ENCODE data around the gene SCN3B.

SCN3B gene

DNA sequence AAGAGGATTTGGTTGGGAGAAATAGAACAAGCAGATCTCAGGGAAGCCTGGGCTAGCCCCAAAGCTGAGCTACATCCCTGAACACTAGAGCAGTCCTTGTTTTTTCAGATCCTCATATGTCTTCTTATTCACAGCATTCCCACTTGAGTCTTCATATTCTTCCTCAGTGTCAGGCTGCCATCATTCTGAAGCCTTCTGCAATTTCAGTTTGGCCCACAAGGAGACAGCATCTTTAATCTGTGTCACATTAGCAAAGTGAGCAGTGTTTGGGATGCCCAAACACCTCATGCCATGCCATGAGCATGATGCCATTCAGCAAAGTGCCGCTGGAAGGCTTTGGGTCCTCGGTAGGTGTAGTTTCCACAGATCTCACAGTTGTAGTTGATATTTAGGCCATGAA is 56.6 kb downstream of the SCN3B start:
- DNase-seq (ENCODE audit: low spot score): no peak

DNA sequence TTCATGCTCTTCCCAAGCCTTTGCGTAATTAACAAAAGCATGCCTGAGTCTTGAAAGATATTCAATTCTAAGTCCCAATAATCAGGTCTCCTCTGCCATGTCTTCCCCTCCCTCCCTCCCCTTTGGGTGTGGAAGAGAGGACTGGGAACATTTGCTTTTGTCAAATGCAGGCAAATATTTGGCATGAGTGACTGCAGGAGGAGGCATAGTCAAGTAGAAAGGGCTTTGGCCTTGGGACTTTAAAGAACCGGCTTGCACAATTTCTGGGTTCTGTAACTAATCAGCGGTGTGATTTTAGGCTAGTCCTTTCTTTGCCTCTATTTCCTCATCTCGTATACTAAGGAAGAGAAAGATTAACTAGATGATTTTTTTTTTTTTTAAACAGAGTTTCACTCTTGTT is 59.5 kb downstream of the SCN3B start:
- DNase-seq (ENCODE audit: low spot score): no peak

DNA sequence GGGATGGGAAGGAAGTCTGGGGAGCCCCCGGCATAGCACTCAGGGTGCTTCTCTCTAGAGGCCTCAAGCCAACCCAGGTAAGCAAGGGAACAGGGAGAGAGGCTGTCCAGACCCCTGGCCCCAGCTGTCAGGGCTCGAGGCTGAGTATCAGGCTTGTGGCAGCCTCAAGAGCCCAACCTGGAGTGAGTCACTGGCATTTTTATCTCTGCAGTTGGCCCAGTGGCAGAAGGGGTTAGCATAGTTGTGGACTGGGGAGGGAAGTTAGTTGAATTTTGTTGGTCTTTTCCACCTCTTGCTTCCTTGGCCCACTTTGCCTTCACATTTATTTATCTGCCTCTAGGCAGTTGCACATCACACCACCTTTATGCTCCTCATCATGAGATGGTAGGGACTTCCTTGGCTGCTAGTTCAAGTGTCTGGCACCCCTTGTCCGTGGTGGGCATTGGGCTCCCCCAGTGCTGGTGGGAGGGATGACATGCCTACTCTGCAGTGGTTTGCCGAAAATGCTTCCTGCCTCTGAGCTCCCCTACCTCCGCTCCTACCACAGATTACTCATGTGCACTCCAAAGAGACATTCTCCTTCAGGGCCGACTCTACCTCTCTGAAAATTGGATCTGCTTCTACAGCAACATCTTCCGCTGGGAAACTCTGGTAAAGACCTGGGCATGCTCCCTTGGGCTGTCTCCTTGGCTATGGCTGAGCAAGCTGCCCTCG is 60.1 kb downstream of the SCN3B start:
- DNase-seq (ENCODE audit: low spot score): peak; percentile 8

DNA sequence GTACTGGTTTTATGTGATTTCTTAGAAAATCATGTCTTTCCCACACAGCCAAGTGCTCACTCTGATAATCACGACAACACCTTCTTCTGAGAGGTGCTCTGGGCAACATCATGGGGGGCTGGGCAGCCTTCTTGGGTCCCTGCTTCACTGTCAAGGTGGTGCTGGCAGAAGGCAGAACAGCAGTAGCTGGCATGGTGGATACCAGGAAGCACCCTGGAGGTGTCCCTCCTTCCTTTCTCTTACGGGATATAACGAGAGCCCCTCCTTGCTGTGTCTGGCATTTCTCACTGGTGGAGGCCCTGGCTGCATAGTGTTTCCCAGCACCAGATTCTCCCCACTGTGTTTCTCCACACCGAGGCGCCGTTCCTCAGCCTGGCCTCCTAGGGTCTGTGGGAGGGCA is 60.9 kb downstream of the SCN3B start:
- no peak for DNase-seq (ENCODE audit: low spot score)

DNA sequence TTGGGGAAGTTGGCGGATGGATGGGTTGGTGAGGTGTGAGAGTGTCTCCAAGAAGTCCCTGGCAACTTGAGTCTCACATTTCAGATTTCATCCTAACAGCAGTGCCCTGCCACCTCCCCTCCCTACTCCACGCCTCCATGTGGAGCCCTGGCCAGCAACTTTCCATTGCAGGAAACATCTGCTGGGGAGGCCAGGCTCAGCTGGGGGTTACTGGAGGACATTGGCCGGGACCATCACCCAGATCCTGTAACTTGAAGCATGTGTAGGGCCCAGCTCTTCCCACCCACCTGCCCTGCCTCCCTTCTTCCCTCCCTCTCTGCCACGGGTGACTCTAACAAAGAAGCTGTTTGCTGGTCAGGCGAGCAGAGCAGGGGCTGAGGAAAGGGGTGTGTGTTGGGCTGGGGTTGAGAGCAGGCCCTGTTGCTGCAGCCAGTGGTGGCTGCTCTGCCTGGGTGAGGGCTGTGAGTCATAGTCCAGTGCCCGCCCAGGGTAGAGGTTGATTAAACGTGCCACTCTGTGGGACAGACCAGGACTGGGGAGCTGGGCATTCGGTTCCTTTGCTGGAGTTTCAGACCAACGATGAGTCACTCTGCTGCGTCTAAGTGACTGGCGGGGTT is 64.0 kb downstream of the SCN3B start:
- peak; percentile 87 for DNase-seq (ENCODE audit: low spot score)

DNA sequence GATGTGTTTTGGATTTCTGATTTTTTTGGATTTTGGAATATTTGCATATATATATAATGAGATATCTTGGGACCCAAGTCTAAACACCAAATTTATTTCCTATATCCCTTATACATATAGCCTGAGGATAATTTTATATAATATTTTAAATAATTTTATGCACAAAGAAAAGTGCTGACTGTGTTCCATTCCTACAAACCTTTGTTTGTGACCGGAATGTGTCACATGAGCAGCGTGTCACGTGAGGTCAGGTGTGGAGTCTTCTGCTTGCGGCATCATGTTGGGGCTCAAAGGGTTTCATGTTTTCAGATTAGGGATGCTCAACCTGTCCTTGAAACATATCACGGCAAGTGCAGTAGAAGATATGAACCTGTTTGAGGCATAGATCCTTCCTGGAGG is 65.6 kb downstream of the SCN3B start:
- DNase-seq (ENCODE audit: low spot score): no peak

DNA sequence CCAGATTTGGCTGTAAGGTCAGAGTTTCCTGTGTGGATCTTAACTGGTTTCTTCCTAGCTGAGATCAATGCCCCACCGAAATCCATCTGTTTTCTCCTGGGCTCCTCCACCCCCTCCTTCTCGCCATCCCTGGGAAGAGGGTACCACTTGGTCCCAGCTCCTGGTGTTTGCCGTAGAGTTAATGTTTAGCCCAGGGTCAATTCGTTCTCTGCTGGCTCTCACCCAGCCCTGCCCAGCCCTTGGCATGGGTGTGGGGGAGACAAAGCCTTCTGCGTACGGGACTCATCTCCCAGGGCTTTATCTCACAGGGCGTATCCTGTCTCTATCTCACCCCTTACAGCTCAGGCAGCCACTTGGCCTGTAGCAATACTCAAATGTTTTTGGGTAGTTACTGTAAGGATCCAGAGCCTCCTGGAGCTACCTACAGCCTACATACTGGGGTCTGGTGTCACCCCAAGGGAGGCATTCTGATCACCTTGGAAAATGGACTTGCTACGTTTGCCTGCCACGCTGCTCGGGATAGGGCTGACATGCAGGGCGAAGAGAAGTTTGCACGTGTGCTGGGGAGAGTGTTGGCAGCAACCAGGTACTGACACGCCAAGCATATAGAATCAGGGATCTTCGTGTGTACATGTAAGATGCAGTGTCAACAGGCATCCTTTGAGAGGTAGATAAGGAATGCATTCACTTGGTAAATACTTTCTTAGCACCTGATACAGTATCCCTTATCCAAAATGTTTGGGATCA is 66.1 kb downstream of the SCN3B start:
- no peak for DNase-seq (ENCODE audit: low spot score)

DNA sequence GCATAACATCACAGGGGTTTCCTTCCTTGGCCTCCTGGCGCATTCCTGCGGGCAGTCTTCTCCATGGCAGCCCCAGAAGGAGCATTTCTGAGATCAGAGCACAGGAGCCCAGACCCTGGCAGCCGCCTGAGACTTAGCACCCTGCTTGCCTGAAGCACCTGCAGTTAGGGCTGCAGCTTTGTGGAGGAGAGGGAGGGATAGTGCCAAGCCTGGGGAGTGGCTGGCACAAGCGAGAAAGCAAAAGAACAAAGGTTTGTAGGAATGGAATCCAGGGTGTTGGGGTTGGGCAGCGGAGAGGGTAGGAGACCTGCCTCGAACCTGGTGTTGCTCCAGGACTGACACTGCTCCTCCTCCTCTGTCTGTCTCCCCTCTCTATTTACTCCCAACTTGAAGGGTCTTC is 66.9 kb downstream of the SCN3B start:
- DNase-seq (ENCODE audit: low spot score): no peak

DNA sequence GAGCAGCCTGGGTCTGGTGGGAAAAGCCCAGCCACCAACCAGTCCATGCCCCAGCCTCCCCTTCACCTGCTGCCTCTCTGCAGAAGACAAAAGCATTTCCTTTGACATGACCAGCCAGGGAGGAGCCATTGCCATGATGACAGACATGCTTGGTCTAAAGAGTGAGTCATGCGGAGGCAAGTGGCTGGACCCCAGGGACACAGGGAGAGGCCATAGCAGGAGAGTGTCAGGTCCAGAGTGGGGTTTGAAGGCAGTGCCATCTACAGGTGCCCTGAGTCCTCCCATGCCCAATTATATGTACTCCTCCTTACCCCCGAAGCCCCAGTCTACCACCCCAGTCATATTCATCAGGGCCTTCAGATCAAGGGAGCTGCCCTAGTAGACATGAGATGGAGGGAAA is 67.4 kb downstream of the SCN3B start:
- peak; percentile 36 for DNase-seq (ENCODE audit: low spot score)

DNA sequence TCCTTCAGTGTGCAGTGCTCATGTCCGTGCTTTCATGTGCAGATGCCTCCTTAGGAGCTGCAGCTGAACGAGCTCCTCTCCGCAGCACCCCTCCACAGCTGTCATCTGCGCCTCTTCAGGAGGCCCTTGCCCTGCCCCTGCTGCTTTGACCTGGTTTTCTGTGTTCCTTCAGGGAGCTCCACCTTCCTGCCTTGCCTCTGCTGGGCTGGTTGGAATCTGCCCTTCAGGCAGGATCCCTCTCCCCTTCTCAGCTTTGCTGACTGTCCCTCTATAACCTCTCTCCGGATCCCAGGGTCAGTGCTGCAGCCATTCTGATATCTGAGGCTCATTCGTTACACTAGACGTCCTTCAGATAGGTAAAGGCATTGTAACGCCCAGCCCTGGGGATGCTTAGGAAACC is 67.9 kb downstream of the SCN3B start:
- no peak for DNase-seq (ENCODE audit: low spot score)

DNA sequence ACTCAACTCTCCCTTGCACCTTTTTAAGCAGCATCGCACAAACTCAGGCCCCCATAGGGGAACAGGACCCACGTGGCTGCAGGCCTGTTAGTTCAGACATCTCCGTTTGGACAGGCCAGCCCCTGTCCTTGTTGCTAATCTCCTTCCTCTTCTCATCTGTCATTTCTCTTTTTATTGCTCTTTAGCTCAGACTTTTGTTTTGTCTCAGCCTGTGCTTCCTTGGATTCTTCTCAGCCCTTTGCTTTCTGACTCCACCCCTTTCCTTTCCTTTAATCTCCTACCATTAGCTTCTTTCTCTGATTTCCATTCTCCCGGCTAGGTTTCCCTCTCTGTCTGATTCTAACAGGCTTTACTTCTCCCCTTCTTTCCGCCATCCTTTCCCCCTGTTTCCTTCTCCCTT is 68.7 kb downstream of the SCN3B start:
- no peak for DNase-seq (ENCODE audit: low spot score)

DNA sequence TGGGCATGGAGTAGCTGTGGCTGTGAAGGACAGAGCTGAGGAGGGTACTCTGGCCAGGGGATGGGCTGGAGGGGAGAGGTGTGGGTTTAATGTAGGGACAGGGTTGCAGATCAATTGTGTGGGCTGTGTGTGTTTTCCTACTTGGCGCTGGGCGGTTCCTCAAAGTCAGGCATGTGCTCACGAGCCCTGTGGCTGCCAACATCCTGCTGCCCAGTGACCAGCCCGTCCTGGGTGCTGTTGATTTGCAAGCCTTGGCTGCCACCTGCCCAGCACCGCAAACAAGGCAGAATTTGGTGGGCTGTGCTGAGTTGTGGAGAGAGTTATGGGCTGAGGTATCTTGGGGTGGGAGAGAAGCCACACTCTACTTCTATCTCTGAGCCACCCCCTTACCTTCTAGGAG is 69.2 kb downstream of the SCN3B start:
- no peak for DNase-seq (ENCODE audit: low spot score)

DNA sequence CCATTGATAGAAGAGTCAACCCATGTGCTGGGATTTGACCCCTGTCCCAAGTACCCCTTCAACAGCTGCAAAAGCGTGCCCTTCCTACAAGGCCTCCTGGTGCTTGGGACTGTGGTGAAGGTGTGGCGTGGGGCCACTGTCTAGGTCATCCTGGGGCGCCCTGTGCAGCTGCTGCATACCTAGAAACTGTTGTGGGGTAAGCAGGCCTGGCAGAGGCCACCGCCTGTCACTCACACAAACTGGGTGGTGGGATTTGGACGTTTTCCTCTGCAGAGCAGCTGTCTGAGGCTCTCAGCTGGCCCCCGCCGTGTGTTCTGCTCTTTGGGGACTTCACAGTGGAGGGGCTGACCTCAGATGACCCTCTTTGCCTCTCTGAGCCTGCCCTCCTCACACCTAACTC is 69.7 kb downstream of the SCN3B start:
- DNase-seq (ENCODE audit: low spot score): no peak

DNA sequence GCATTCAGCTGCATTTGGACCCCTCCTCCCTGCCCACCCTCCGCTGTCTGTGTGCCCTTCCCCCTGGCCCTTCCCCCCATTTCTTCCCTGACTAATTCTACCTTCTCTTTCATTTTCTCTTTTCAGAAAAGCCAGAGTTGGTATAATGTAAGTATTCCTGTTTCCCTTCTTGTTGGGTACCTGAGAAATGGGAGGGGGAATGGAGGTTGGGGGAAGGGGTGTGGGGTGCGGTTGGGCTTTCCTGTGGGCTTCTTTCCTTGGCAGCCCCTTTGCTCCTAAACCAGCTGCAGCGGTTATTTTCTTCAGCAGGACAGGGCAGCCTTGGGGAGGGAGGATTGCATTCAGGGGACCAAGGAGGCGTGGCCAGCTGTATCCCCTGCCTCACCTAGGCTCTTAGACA is 70.2 kb downstream of the SCN3B start:
- no peak for DNase-seq (ENCODE audit: low spot score)

DNA sequence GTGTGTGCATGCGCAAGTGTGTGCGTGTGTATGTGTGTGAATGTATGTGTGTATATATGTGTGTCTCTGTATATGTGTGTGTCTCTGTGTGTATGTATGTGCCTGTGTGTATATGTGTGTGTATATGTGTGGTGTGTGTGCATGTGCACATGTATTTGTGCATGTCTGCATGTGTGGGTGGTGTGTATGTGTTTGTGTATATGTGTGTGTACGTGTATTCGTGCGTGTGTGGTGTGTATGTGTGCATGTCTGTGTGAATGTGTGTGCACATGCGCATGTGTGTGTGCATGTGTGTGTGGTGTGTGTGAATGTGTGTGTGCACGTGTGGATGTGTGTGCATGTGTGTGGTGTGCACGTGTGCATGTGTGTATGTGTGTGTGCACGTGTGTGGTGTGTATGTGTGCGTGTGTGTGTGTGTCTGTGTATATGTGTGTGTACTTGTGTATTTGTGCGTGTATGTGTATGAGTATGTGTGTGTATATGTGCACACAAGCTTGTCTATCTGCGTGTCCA is 71.4 kb downstream of the SCN3B start:
- no peak for DNase-seq (ENCODE audit: low spot score)

DNA sequence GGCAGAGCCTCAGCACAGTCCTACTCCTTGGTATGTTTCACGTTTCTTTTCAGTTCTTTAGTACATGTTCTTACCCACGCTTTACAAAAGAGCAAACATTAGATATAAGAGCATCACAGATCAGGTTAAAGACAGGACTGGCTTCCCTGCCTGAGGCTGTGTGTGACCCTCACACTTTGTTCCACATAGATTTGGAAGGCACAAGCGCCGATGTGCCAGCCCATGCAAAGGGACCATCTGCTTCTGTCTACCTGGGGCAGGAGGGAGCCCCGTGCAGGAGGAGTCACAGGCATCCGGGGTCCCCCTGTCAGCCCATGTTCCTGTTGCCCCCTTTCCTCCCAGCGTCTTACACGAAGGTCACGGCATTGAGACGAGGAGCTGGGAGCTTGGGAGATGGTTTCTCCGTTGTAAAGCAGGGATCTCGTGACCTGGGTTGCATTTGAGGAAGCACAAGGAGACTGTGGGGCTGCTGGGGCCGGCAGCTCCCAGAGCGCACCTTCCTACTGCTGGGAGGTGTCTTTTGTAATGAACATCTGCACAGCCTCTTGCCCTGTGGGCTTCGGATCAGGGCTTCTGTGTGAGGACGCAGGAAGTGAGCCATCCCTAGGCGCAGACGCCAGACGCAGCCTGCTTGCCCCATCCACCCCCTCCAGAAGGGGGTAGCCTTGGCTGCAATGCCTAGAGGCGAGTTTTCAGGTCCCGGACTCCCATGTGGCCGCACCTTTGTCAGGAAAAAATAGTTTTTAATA is 72.6 kb downstream of the SCN3B start:
- no peak for DNase-seq (ENCODE audit: low spot score)

DNA sequence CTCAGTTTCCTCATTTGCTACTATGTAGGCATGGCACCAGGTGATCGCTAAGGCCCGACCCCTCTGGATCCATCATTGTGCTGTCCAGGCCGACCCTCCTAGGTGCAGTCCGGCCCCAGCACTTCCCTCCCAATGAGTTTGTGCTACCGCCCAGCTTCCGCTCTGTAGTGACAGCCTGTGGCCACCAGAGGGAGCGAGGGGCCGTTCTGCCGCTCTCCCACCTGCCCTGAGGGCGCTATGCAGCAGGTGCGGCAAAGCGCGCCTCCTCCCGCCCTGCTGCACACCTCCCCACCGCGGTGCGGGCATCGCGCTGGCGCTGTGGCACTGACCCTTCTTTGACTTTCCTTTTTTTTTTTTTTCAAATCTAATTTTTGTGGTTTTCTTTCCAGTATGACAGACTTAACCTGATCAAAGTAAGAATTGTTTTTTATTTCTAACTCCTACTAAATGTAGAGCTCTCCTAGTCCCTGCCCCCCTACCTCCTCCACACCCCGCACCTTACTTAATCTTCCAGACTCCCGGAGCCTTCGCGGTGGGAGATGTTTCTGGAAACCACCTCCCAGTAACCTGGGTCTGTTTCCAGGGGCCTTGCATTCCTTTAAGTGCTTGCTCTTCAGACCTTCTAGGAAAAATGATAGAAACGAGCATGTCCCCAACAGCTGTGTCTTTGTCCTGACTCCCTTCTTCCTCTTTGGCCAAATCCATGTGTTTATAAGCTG is 73.7 kb downstream of the SCN3B start:
- peak; percentile 67 for DNase-seq (ENCODE audit: low spot score)

DNA sequence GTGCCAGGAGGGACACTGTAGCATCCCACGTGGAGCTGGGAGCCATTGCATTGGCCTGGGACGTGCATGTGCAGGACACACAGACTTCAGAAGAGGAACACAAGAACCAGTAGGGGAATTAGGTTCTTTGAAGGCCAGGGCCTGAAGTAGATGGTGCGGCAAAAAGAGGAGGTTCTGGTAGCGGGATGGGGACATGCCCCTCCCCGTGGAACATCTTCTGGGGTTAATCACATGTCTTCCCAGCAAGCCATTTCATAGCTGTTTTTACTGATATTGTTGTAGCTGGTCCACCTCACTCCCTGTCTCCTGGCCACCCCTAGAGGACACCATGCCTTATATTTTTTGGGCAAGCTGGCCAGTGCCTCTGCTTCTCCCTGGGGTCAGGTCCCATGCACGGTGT is 74.3 kb downstream of the SCN3B start:
- DNase-seq (ENCODE audit: low spot score): no peak

DNA sequence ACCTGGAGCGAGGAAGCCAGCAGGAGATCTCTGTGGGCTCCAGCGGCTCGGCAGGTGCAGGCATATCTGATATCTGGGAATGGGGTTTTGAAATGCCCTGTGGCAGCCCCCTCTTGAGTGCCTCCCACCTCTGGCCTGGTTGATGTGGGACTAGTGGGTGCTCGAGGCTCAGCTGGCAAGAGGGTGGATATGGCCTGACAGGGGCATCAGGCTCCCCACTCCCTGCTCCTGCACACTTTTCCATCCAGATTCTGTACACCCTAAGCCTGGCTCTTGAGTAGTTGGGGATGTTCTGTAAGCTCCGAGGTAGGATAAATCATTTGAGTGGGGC is 75.0 kb downstream of the SCN3B start:
- no peak for DNase-seq (ENCODE audit: low spot score)

Measured in kidney tubule cell (primary cell).